Calu3 (cell line): Measurements from ENCODE around the gene DERL3. TPM values are rescaled to one million over a fixed set of nuclear protein-coding genes. Genes with fewer than 3 reads are reported as not detected.

Source experiments
- BruUV-seq: library from RNA; stranded (reverse); fragments of 400-500 nt; replicated peaks from 2 replicates; lab custom pipeline; 2021; lab: Mats Ljungman, UMichigan
- CTCF ChIA-PET: fragments of 300-600 bp; sonication (Branson Sonifier 250); formaldehyde crosslinking; loops from one replicate; lab custom pipeline; 2022; ENCODE audit warnings: antibody characterized with exemption; lab: Charles Lee
- DNase-seq: peaks from one replicate; pipeline ENCODE4 v3.0.0; 2022
- H3K27ac Mint-ChIP-seq: one replicate; pipeline ENCODE4 v1.8.0; 2022; ENCODE audit warnings: mixed read lengths; ENCODE audit not compliant: unreplicated experiment
- H3K27me3 Mint-ChIP-seq: one replicate; pipeline ENCODE4 v1.8.0; 2022; ENCODE audit warnings: mixed read lengths; ENCODE audit not compliant: unreplicated experiment
- H3K36me3 Mint-ChIP-seq: one replicate; pipeline ENCODE4 v1.8.0; 2022; ENCODE audit warnings: mild to moderate bottlenecking, moderate library complexity, mixed read lengths; ENCODE audit not compliant: insufficient read depth, unreplicated experiment
- H3K4me1 Mint-ChIP-seq: one replicate; pipeline ENCODE4 v1.8.0; 2022; ENCODE audit warnings: mild to moderate bottlenecking, low read depth, mixed read lengths; ENCODE audit not compliant: unreplicated experiment
- H3K4me3 Mint-ChIP-seq: one replicate; pipeline ENCODE4 v1.8.0; 2022; ENCODE audit warnings: mild to moderate bottlenecking, low read depth, moderate library complexity, mixed read lengths; ENCODE audit not compliant: unreplicated experiment
- H3K9me3 Mint-ChIP-seq: one replicate; pipeline ENCODE4 v1.8.0; 2022; ENCODE audit warnings: low read depth, mixed read lengths; ENCODE audit not compliant: unreplicated experiment
- intact Hi-C: fragments of 100-400 bp; cut with micrococcal nuclease; formaldehyde crosslinking; loops from one replicate; pipeline ENCODE4 v1.10.0; 2022; ENCODE audit not compliant: unreplicated experiment
- total RNA-seq: library from RNA; stranded (reverse); gene quantifications from 2 replicates; pipeline ENCODE4 v1.2.3, GENCODE V29; 2022
- TF ChIP-seq, protein P1 (sequence below): fragments of 200-600 bp; IDR thresholded peaks from one replicate; pipeline ENCODE4 v1.8.0; 2022; ENCODE audit warnings: antibody characterized with exemption; ENCODE audit not compliant: unreplicated experiment

Gene DERL3
- total RNA-seq, 1 experiment from 2014 or later = 3.7 TPM

DNA sequence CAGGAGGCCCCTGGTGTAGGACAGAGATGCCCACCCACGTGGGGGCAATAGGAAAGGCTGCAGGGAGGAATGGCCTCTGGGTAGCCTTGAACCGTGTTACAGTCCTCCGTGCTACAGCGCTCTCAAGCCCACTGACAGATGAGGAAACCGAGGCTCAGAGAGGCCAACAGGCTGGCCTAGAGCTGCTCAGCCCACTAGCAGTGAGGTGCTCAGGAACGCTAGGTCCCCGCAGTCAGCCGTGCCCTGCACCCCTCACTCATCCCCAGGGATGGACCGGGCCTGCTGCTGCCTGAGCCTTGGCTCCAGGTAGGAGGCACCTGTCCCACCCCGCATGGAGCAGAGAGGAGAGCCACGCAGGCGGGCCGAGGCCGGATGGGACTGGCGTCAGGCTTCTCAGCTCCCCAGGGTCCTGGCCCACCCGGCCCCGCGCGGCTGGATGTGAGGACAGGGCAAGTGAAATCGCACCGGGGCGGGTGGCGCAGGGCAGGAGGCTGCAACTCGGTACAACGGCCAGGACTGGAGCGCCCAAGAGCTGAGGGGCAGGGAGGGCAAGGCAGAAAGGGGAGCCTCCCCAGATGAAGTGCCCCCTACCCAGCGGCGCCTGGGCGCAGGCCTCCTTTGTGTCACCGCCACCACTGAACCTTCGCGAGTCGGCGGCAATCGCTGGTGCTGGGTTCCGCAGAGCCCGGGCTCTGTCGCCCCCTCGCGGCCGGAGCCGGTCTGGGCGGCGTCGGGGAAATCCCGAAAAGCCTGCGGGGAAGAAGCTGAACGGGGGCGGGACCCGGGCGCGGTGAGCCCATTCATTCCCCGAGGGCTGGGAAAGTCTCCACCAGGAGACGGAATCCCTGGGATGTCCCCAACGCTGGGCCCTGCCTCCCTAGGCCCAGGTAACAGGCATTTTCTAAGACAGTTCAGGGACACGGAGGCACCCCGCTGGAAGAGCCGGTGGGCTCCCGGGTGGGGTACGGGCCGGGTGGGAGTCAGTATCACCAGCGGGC is 10.5 kb upstream of the DERL3 start:
- peaks cover 8% of the 10 kb centered on the region for H3K36me3 Mint-ChIP-seq
- intact Hi-C loops = loop anchor here (5.0 kb wide), 2 partner anchors 82 to 307 kb away; partner anchors contain the start of gene CHCHD10
- BruUV-seq = no TSS peak
- no peaks in the 10 kb centered on the region for H3K4me1 Mint-ChIP-seq
- DNase-seq = peak; percentile 94
- TF ChIP-seq, protein P1, sequence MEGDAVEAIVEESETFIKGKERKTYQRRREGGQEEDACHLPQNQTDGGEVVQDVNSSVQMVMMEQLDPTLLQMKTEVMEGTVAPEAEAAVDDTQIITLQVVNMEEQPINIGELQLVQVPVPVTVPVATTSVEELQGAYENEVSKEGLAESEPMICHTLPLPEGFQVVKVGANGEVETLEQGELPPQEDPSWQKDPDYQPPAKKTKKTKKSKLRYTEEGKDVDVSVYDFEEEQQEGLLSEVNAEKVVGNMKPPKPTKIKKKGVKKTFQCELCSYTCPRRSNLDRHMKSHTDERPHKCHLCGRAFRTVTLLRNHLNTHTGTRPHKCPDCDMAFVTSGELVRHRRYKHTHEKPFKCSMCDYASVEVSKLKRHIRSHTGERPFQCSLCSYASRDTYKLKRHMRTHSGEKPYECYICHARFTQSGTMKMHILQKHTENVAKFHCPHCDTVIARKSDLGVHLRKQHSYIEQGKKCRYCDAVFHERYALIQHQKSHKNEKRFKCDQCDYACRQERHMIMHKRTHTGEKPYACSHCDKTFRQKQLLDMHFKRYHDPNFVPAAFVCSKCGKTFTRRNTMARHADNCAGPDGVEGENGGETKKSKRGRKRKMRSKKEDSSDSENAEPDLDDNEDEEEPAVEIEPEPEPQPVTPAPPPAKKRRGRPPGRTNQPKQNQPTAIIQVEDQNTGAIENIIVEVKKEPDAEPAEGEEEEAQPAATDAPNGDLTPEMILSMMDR = peak; percentile 95
- H3K9me3 Mint-ChIP-seq = no peaks in the 10 kb centered on the region
- CTCF ChIA-PET = interaction anchor here (0.6 to 1.9 kb wide), 14 partner anchors 9 to 206 kb away, joined by 3 to 20 read pairs (median 4); partner anchors contain the start of genes CHCHD10, MIF and SLC2A11
- peaks cover 8% of the 10 kb centered on the region for H3K27me3 Mint-ChIP-seq
- peak overlapping the region; percentile 70 for H3K4me3 Mint-ChIP-seq
- H3K27ac Mint-ChIP-seq = no peak overlapping the region

DNA sequence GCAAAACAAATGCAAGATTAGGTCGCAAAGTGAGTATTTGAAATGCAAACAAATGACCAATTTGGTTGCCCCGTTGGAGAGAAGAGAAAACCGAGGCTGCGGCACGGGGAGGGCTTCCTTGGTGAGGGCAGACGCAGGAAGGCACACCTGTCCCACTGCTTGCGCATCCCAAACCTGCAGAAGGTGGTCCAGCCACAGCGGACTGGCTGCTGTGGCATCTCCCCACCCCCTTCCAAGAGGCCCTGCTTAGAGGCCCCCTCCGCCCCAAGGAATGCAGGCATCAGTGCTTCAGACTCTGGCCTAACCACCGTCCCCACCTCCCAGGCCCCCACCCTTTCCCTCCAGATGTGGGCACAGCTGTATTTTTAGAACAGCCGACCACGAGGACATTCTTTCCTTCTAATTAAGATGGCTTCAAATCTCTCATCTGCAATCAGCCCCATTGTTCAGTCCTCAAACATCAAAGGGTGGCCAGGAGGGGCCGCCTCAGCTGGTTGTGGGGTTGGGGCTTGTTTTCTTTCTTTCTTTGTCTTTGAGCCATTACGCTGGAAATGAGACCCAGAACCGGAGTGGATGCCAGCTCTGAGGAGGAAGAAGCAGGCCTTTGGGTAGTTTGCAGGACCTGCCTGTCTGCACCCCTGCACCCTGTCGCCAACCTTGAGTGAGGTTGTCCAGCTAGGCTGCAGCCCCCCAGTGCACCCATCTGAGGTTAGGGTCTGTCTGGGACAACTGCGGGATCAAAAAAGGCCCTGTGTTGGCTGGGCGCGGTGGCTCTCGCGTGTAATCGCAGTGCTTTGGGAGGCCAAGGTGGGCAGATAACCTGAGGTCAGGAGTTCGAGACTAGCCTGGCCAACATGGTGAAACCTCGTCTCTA is 9.4 kb upstream of the DERL3 start:
- peaks cover 8% of the 10 kb centered on the region for H3K36me3 Mint-ChIP-seq
- no peaks in the 10 kb centered on the region for H3K9me3 Mint-ChIP-seq
- H3K27me3 Mint-ChIP-seq = peaks cover 8% of the 10 kb centered on the region
- no peaks in the 10 kb centered on the region for H3K4me1 Mint-ChIP-seq
- CTCF ChIA-PET = no interaction called here
- TF ChIP-seq, protein P1 = no peak
- no peak overlapping the region for H3K4me3 Mint-ChIP-seq
- no TSS peak for BruUV-seq
- no peak overlapping the region for H3K27ac Mint-ChIP-seq
- intact Hi-C loops = loop anchor here (5.0 kb wide), 2 partner anchors 81 to 306 kb away; partner anchors contain the start of gene CHCHD10
- no peak for DNase-seq

DNA sequence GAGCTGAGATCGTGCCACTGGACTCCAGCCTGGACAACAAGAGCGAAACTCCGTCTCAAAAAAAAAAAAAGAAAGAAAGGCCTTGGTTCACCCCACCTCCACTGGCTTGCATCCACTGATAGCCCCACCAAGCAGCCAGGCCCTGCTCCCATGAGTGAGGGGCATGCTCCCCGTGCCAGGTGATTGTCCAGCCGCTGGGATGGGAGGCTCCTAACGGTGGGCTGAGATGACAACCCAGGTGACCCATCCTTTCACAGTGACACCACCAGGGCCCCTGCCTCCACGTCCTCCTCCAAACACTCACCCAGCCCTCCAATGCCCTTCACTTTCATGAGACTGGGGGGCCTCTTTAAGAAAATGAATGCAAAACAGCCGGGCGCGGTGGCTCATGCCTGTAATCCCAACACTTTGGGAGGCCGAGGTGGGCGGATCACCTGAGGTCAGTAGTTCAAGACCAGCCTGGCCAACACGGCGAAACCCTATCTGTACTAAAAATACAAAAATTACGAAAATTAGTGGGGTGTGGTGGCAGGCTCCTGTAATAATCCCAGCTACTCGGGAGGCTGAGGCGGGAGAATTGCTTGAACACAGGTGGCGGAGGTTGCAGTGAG is 8.6 kb upstream of the DERL3 start:
- H3K4me3 Mint-ChIP-seq = no peak overlapping the region
- intact Hi-C loops = loop anchor here (5.0 kb wide), 2 partner anchors 80 to 305 kb away; partner anchors contain the start of gene CHCHD10
- peaks cover 8% of the 10 kb centered on the region for H3K27me3 Mint-ChIP-seq
- H3K9me3 Mint-ChIP-seq = no peaks in the 10 kb centered on the region
- no peak for DNase-seq
- TF ChIP-seq, protein P1 = no peak
- BruUV-seq = no TSS peak
- H3K27ac Mint-ChIP-seq = no peak overlapping the region
- no peaks in the 10 kb centered on the region for H3K4me1 Mint-ChIP-seq
- H3K36me3 Mint-ChIP-seq = peaks cover 8% of the 10 kb centered on the region
- CTCF ChIA-PET = interaction anchor here (0.6 kb wide), 1 partner anchor 71 kb away, joined by 4 read pairs; no protein-coding TSS in a partner anchor
